HCT116 (cell line): ENCODE data around the gene BCAS4. TPM values are rescaled to one million over a fixed set of nuclear protein-coding genes. Genes with fewer than 3 reads are reported as not detected.

Experiments
- ATAC-seq: fragments of 200-7000 bp; cut with Tn5 transposase; 2 replicates; pipeline ENCODE4 v1.9.1; 2020; ENCODE audit warnings: mild to moderate bottlenecking, moderate library complexity
- BruUV-seq: library from RNA; stranded (reverse); fragments of 400-500 nt; replicated peaks from 2 replicates; lab custom pipeline; 2021; lab: Mats Ljungman, UMichigan
- CTCF ChIA-PET: fragments of 300-600 bp; sonication (Branson Sonifier 250); formaldehyde crosslinking; loops from one replicate; lab custom pipeline; 2021; ENCODE audit warnings: antibody characterized with exemption; lab: Charles Lee
- POLR2A ChIA-PET: fragments of 300-600, 350-600 bp; sonication (Branson Sonifier 250); formaldehyde crosslinking; loops from one replicate; lab custom pipeline; 2021; ENCODE audit warnings: antibody characterized with exemption; lab: Charles Lee
- RAD21 ChIA-PET, 2 experiments: fragments of 300-600 bp; sonication (Branson Sonifier 250); formaldehyde crosslinking; loops; one replicate each; lab custom pipeline; 2023; ENCODE audit warnings: low total read pairs in 2 of 2; ENCODE audit not compliant: uncharacterized antibody in 2 of 2, unreplicated experiment in 2 of 2, low non-redundant PET in 1 of 2; lab: Charles Lee
- DNase-seq: peaks from one replicate; pipeline ENCODE4 v3.0.0-alpha.2; 2010; ENCODE audit warnings: low read depth, low spot score
- H2AFZ ChIP-seq: fragments of 200-600 bp; shearing (Covaris generic), sonication (generic); 2 replicates; pipeline ENCODE4 v1.6.1; 2017; ENCODE audit warnings: low read depth, mixed run types, mixed read lengths, antibody characterized with exemption, low read length; ENCODE audit not compliant: poor library complexity, severe bottlenecking
- H3K27ac ChIP-seq: 2 replicates; pipeline ENCODE4 v1.5.1; 2012; ENCODE audit warnings: low read depth, low read length
- H3K27me3 ChIP-seq: fragments of 200-600 bp; sonication (generic); 2 replicates; pipeline ENCODE4 v1.6.1; 2016; ENCODE audit warnings: mixed run types, low read length, mixed read lengths; ENCODE audit not compliant: insufficient read depth
- H3K36me3 ChIP-seq, 2 experiments: fragments of 200-500 bp in 1 of 2; fragments of 200-600 bp in 1 of 2; sonication (Bioruptor generic) in 1 of 2; sonication (generic) in 1 of 2; 2 replicates each; pipeline versions ENCODE4 v1.5.1 to v1.6.1; 2014 to 2016; ENCODE audit warnings: low read length in 2 of 2, inconsistent platforms in 1 of 2, mixed read lengths in 1 of 2, mixed run types in 1 of 2; ENCODE audit not compliant: insufficient read depth in 2 of 2, control insufficient read depth in 1 of 2
- H3K4me1 ChIP-seq, 2 experiments: fragments of 200-600 bp in 1 of 2; sonication (generic) in 1 of 2; 2 replicates each; pipeline versions ENCODE4 v1.5.1 to v1.6.1; 2012 to 2017; ENCODE audit warnings: low read length in 2 of 2, inconsistent platforms in 1 of 2, mild to moderate bottlenecking in 1 of 2, mixed read lengths in 1 of 2, mixed run types in 1 of 2, moderate library complexity in 1 of 2; ENCODE audit not compliant: insufficient read depth in 2 of 2, control insufficient read depth in 1 of 2
- H3K4me2 ChIP-seq: fragments of 200-600 bp; sonication (generic); 2 replicates; pipeline ENCODE4 v1.6.1; 2017; ENCODE audit warnings: mixed run types, low read length, mixed read lengths
- H3K4me3 ChIP-seq, 2 experiments: fragments of 200-600 bp in 1 of 2; sonication (generic) in 1 of 2; replicated peaks in 1 of 2; 2 replicates each; pipeline ENCODE4 v1.5.1; 2011 to 2016; ENCODE audit warnings: low read length in 2 of 2, control low read depth in 1 of 2, low read depth in 1 of 2, mild to moderate bottlenecking in 1 of 2, mixed read lengths in 1 of 2, mixed run types in 1 of 2
- H3K79me2 ChIP-seq: fragments of 200-600 bp; sonication (generic); 2 replicates; pipeline ENCODE4 v1.6.1; 2017; ENCODE audit warnings: mild to moderate bottlenecking, mixed run types, low read length, moderate library complexity, mixed read lengths; ENCODE audit not compliant: insufficient read depth
- H3K9ac ChIP-seq: fragments of 200-600 bp; sonication (generic); 2 replicates; pipeline ENCODE4 v1.6.1; 2016; ENCODE audit warnings: low read length, mixed read lengths
- H3K9me2 ChIP-seq: fragments of 200-600 bp; sonication (generic), shearing (Covaris generic); 2 replicates; pipeline ENCODE4 v1.6.1; 2017; ENCODE audit warnings: mixed run types, mild to moderate bottlenecking, moderate library complexity; ENCODE audit not compliant: insufficient read depth
- H3K9me3 ChIP-seq, 2 experiments: fragments of 200-500 bp in 1 of 2; fragments of 200-600 bp in 1 of 2; sonication (Bioruptor generic) in 1 of 2; sonication (generic) in 1 of 2; 2 replicates each; pipeline ENCODE4 v1.6.1; 2014 to 2017; ENCODE audit warnings: low read length in 2 of 2, mixed read lengths in 2 of 2, inconsistent platforms in 1 of 2, low read depth in 1 of 2, mild to moderate bottlenecking in 1 of 2, mixed run types in 1 of 2, moderate library complexity in 1 of 2; ENCODE audit not compliant: control insufficient read depth in 1 of 2, insufficient read depth in 1 of 2
- H4K20me1 ChIP-seq: fragments of 200-600 bp; sonication (generic), shearing (Covaris generic); 2 replicates; pipeline ENCODE4 v1.6.1; 2017; ENCODE audit warnings: mixed run types, mild to moderate bottlenecking, moderate library complexity; ENCODE audit not compliant: insufficient read depth
- ATF3 ChIP-seq: IDR thresholded peaks from 2 replicates; pipeline ENCODE4 v1.6.1; 2012
- CBX3 ChIP-seq: IDR thresholded peaks from 2 replicates; pipeline ENCODE4 v1.6.1; 2012; ENCODE audit warnings: low read depth
- CEBPB ChIP-seq: IDR thresholded peaks from 2 replicates; pipeline ENCODE4 v1.6.1; 2012; ENCODE audit warnings: low read depth
- EGR1 ChIP-seq: IDR thresholded peaks from 2 replicates; pipeline ENCODE4 v1.6.1; 2012; ENCODE audit warnings: low read depth
- EZH2 ChIP-seq: fragments of 200-600 bp; sonication (generic); IDR thresholded peaks from 2 replicates; pipeline ENCODE4 v1.6.1; 2017; ENCODE audit warnings: antibody characterized with exemption, mixed run types
- EZH2phosphoT487 ChIP-seq: fragments of 200-600 bp; IDR thresholded peaks from 2 replicates; pipeline ENCODE4 v1.6.1; 2018; ENCODE audit warnings: antibody characterized with exemption, borderline replicate concordance
- POLR2A ChIP-seq: IDR thresholded peaks from 2 replicates; pipeline ENCODE4 v1.7.0; 2011; ENCODE audit warnings: borderline replicate concordance; ENCODE audit not compliant: insufficient read depth, insufficient read length; ENCODE audit errors: extremely low read depth
- POLR2AphosphoS5 ChIP-seq: IDR thresholded peaks from 2 replicates; pipeline ENCODE4 v1.6.1; 2011; ENCODE audit warnings: mild to moderate bottlenecking, low read depth, low read length, moderate library complexity
- REST ChIP-seq: IDR thresholded peaks from 2 replicates; pipeline ENCODE4 v1.6.1; 2012; ENCODE audit warnings: low read depth
- ZBTB33 ChIP-seq: IDR thresholded peaks from 2 replicates; pipeline ENCODE4 v1.6.1; 2011; ENCODE audit warnings: mild to moderate bottlenecking, low read length, moderate library complexity; ENCODE audit not compliant: insufficient replicate concordance; ENCODE audit errors: extremely low read depth
- ZNF274 ChIP-seq: fragments of 200-500 bp; sonication (Bioruptor generic); IDR thresholded peaks from 2 replicates; pipeline ENCODE4 v1.6.1; 2014; ENCODE audit warnings: mild to moderate bottlenecking, low read depth, low read length, inconsistent platforms
- intact Hi-C: fragments of 100-400 bp; cut with micrococcal nuclease; formaldehyde crosslinking; loops from 2 replicates; pipeline ENCODE4 v1.10.0; 2022
- total RNA-seq: library from RNA; stranded (reverse); gene quantifications from one replicate; pipeline ENCODE4 v1.2.1, GENCODE V29; 2021; ENCODE audit not compliant: unreplicated experiment

The BCAS4 gene
- total RNA-seq, 1 experiment from 2014 or later, result 18.9 TPM

GRCh38 chr20:50911030-50911429, 116.2 kb downstream of the BCAS4 start:
- no peaks in the 10 kb centered on the region for H3K9me2 ChIP-seq
- RAD21 ChIA-PET, result no interaction called here
- H3K36me3 ChIP-seq, result peaks cover 7 to 19% of the 10 kb centered on the region in 2 experiments; a peak in 2 of 4 replicates
- intact Hi-C loops, result no loop called here
- peaks cover 0 to 9% of the 10 kb centered on the region in 2 experiments; a peak in 1 of 4 replicates for H3K4me1 ChIP-seq
- H2AFZ ChIP-seq, result no peak overlapping the region
- no peak overlapping the region for H3K4me2 ChIP-seq
- H3K9me3 ChIP-seq, result no peaks in the 10 kb centered on the region
- BruUV-seq, result no TSS peak
- no peak for DNase-seq
- H3K4me3 ChIP-seq, result no peak overlapping the region
- TF ChIP-seq ATF3 (no peak), POLR2AphosphoS5 (no peak), REST (no peak), EZH2 (no peak), EZH2phosphoT487 (no peak), CBX3 (no peak), POLR2A (no peak), ZNF274 (no peak), EGR1 (no peak), CEBPB (no peak), ZBTB33 (no peak)
- TF ChIP-seq, all 23 proteins: peak for 0
- Histone ChIP-seq H4K20me1 (peaks cover 35% of the 10 kb centered on the region; the same call in 1 of the 2 replicates), H3K27me3 (no peaks in the 10 kb centered on the region), H3K79me2 (peaks cover 99% of the 10 kb centered on the region), H3K9ac (no peak overlapping the region), H3K27ac (no peak overlapping the region)
- ChIA-PET POLR2A (no interaction called here), CTCF (interaction anchor here (1.4 kb wide), 1 partner anchor 18 kb away, joined by 3 read pairs; no protein-coding TSS in a partner anchor)
- no peak for ATAC-seq
